T-helper 1 cell (primary cell): ENCODE data around the gene UBASH3B.
"Not testable (repeated sequence)": the region's sequence is repeated elsewhere in the genome, so short reads cannot be mapped to it uniquely, and the experiment has no call there.

ENCODE experiments used
- DNase-seq, 5 donors: peaks; one replicate each; pipeline ENCODE4 v3.0.0-alpha.2; 2012 to 2020

The UBASH3B gene

GRCh38 chr11:122711831-122712381, 56.4 kb downstream of the UBASH3B start:
- no peak for DNase-seq

GRCh38 chr11:122714004-122714403, 58.5 kb downstream of the UBASH3B start:
- no peak for DNase-seq

- no peak for DNase-seq
Measured at GRCh38 chr11:122714484-122714883, 59.0 kb downstream of the UBASH3B start.

- no peak for DNase-seq
Measured at GRCh38 chr11:122715548-122716440, 60.3 kb downstream of the UBASH3B start.

- DNase-seq = no peak
Measured at GRCh38 chr11:122717264-122717867, 61.8 kb downstream of the UBASH3B start.

- DNase-seq = no peak
Measured at GRCh38 chr11:122720107-122720881, 64.8 kb downstream of the UBASH3B start.

GRCh38 chr11:122721201-122721963, 65.9 kb downstream of the UBASH3B start:
- DNase-seq = no peak

GRCh38 chr11:122721964-122722266, 66.4 kb downstream of the UBASH3B start:
- no peak for DNase-seq

- DNase-seq = no peak
Measured at GRCh38 chr11:122723106-122723505, 67.6 kb downstream of the UBASH3B start.

GRCh38 chr11:122723576-122723975, 68.1 kb downstream of the UBASH3B start:
- peak in 1 of 5 donors; percentile 22 for DNase-seq

GRCh38 chr11:122724520-122724919, 69.0 kb downstream of the UBASH3B start:
- DNase-seq = no peak

- no peak for DNase-seq
Measured at GRCh38 chr11:122726028-122726427, 70.5 kb downstream of the UBASH3B start.

- DNase-seq = peak in 1 of 5 donors; percentile 61
Measured at GRCh38 chr11:122727101-122727929, 71.8 kb downstream of the UBASH3B start.

GRCh38 chr11:122728561-122728960, 73.0 kb downstream of the UBASH3B start:
- DNase-seq = no peak

- no peak for DNase-seq
Measured at GRCh38 chr11:122729139-122729538, 73.6 kb downstream of the UBASH3B start.

GRCh38 chr11:122730694-122731093, 75.2 kb downstream of the UBASH3B start:
- DNase-seq = not testable (repeated sequence)

GRCh38 chr11:122731500-122731913, 76.0 kb downstream of the UBASH3B start:
- no peak for DNase-seq

- DNase-seq = no peak
Measured at GRCh38 chr11:122732342-122733315, 77.1 kb downstream of the UBASH3B start.

GRCh38 chr11:122733318-122733717, 77.8 kb downstream of the UBASH3B start:
- DNase-seq = no peak

GRCh38 chr11:122734848-122735496, 79.5 kb downstream of the UBASH3B start:
- DNase-seq = no peak
